ENCODE measurements around the gene MAGI3.

MAGI3 gene

GRCh38 chr1:113662101-113662500 is 271.8 kb downstream of the MAGI3 start:
- DNase-seq = no peak

- no peak for DNase-seq
Measured at GRCh38 chr1:113663165-113663951, 273.0 kb downstream of the MAGI3 start.

- DNase-seq = no peak
Measured at GRCh38 chr1:113665071-113665470, 274.8 kb downstream of the MAGI3 start.

- DNase-seq = no peak
Measured at GRCh38 chr1:113666126-113666525, 275.8 kb downstream of the MAGI3 start.

- no peak for DNase-seq
Measured at GRCh38 chr1:113669988-113670387, 279.7 kb downstream of the MAGI3 start.

GRCh38 chr1:113670650-113671049 is 280.3 kb downstream of the MAGI3 start:
- DNase-seq = no peak

GRCh38 chr1:113672491-113672890 is 282.2 kb downstream of the MAGI3 start:
- no peak for DNase-seq

- DNase-seq = no peak
Measured at GRCh38 chr1:113674591-113674990, 284.3 kb downstream of the MAGI3 start.

- DNase-seq = no peak
Measured at GRCh38 chr1:113675302-113675701, 285.0 kb downstream of the MAGI3 start.

GRCh38 chr1:113676524-113676923 is 286.2 kb downstream of the MAGI3 start:
- no peak for DNase-seq

- no peak for DNase-seq
Measured at GRCh38 chr1:113677250-113678158, 287.2 kb downstream of the MAGI3 start.

GRCh38 chr1:113678159-113678469 is 287.8 kb downstream of the MAGI3 start:
- DNase-seq = no peak

GRCh38 chr1:113681596-113682337 is 291.5 kb downstream of the MAGI3 start:
- DNase-seq = no peak

- DNase-seq = no peak
Measured at GRCh38 chr1:113683384-113684152, 293.3 kb downstream of the MAGI3 start.

GRCh38 chr1:113684153-113684541 is 293.8 kb downstream of the MAGI3 start:
- no peak for DNase-seq

- DNase-seq = no peak
Measured at GRCh38 chr1:113686891-113687618, 296.7 kb downstream of the MAGI3 start.

- no peak for DNase-seq
Measured at GRCh38 chr1:113691184-113691583, 300.9 kb downstream of the MAGI3 start.

- no peak for DNase-seq
Measured at GRCh38 chr1:113692342-113692741, 302.0 kb downstream of the MAGI3 start.

GRCh38 chr1:113692824-113693431 is 302.6 kb downstream of the MAGI3 start:
- DNase-seq = no peak

GRCh38 chr1:113694910-113695309 is 304.6 kb downstream of the MAGI3 start:
- DNase-seq = no peak

- no peak for DNase-seq
Measured at GRCh38 chr1:113701429-113701828, 311.1 kb downstream of the MAGI3 start.
